ENCODE data around the gene SLC7A6.

Gene SLC7A6

GRCh38 chr16:68237243-68238028 lies 26.9 kb upstream of the SLC7A6 start:
- peaks cover 17% of the 10 kb centered on the region for H3K9me3 ChIP-seq (ENCODE audit: low read length)
- peak overlapping the region; percentile 32 for H3K4me3 ChIP-seq (ENCODE audit: low read length)
- H3K36me3 ChIP-seq (ENCODE audit: insufficient read depth, low read length), result no peaks in the 10 kb centered on the region
- H2AFZ ChIP-seq (ENCODE audit: low read depth, low read length), result peak overlapping the region; percentile 65
- H3K27me3 ChIP-seq (ENCODE audit: insufficient read depth, low read length), result no peaks in the 10 kb centered on the region
- peaks cover 8% of the 10 kb centered on the region for H3K4me1 ChIP-seq (ENCODE audit: insufficient read depth, low read length)

- H3K36me3 ChIP-seq (ENCODE audit: insufficient read depth, low read length), result no peaks in the 10 kb centered on the region
- H3K4me1 ChIP-seq (ENCODE audit: insufficient read depth, low read length), result peaks cover 8% of the 10 kb centered on the region
- H2AFZ ChIP-seq (ENCODE audit: low read depth, low read length), result no peak overlapping the region
- H3K27me3 ChIP-seq (ENCODE audit: insufficient read depth, low read length), result no peaks in the 10 kb centered on the region
- no peak overlapping the region for H3K4me3 ChIP-seq (ENCODE audit: low read length)
- H3K9me3 ChIP-seq (ENCODE audit: low read length), result peaks cover 17% of the 10 kb centered on the region
Measured at GRCh38 chr16:68238029-68238345, 26.3 kb upstream of the SLC7A6 start.

DNA sequence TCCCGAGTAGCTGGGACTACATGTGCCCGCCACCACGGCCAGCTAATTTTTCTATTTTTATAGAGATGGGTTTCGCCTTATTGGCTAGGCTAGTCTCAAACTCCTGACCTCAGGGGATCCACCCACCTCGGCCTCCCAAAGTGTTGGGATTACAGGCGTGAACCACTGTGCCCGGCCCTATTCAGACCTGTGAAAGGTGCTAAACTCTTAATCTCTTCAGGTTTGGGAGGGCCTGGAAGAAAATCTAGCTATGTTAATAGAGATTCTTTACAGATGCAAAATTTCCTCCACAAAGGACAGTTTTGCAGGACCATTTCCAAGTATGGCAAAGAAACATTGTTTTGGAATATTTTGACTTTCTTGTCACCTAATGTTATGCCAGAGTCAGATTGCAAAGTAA lies 22.2 kb upstream of the SLC7A6 start:
- Histone ChIP-seq H3K27me3 (ENCODE audit: insufficient read depth, low read length) (no peaks in the 10 kb centered on the region), H2AFZ (ENCODE audit: low read depth, low read length) (no peak overlapping the region), H3K4me1 (ENCODE audit: insufficient read depth, low read length) (peaks cover 13% of the 10 kb centered on the region), H3K4me3 (ENCODE audit: low read length) (no peak overlapping the region), H3K9me3 (ENCODE audit: low read length) (peaks cover 7% of the 10 kb centered on the region), H3K36me3 (ENCODE audit: insufficient read depth, low read length) (no peaks in the 10 kb centered on the region)

DNA sequence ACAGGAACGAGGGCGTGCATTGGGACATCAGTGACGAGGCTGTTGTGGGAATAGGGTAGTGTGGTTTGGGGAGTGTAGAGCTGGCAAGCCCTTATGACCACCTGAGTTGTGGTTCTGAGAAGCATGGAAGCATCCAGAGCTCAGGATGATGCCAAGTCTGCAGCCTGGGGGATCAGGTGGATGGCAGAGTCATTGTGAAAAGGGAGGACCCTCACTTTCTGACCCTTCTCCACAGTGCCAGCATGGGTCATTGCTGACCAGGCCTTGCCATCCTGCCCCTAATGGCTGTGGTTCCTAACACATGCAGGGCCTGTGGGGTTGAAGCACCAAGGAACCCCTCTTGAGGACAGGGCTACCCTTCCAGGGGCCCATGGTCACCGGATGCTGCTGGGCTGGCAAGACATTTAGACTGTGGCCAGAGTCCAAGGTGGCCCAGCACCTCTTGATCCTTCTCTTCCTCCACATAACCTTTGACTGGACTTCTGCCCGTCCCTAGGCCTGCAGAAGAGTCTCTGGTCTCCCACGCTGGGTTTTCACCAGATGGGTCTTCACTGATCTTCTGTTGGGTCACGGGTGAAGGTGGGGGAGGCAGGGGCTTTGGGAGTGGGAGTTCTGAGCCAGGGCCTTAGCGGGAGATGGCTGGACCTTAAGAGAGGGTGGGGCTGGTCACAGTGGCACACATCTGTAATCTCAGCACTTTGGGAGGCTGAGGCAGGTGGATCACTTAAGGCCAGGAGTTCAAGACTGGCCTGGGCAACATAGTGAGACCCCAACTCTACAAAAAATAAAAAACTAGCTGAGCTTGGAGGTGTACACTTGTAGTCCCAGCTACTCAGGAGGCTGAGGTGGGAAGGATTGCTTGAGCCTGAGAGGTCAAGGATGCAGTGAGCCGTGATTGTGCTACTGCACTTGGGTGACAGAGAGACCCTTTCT lies 21.1 kb upstream of the SLC7A6 start:
- Histone ChIP-seq H3K4me1 (ENCODE audit: insufficient read depth, low read length) (peaks cover 11% of the 10 kb centered on the region), H3K4me3 (ENCODE audit: low read length) (no peak overlapping the region), H2AFZ (ENCODE audit: low read depth, low read length) (no peak overlapping the region), H3K9me3 (ENCODE audit: low read length) (peaks cover 3% of the 10 kb centered on the region), H3K36me3 (ENCODE audit: insufficient read depth, low read length) (no peaks in the 10 kb centered on the region), H3K27me3 (ENCODE audit: insufficient read depth, low read length) (no peaks in the 10 kb centered on the region)

- Histone ChIP-seq H3K27me3 (ENCODE audit: insufficient read depth, low read length) (no peaks in the 10 kb centered on the region), H3K4me1 (ENCODE audit: insufficient read depth, low read length) (peaks cover 11% of the 10 kb centered on the region), H3K4me3 (ENCODE audit: low read length) (peak overlapping the region; percentile 94), H2AFZ (ENCODE audit: low read depth, low read length) (peak overlapping the region; percentile 84), H3K9me3 (ENCODE audit: low read length) (peaks cover 3% of the 10 kb centered on the region), H3K36me3 (ENCODE audit: insufficient read depth, low read length) (peaks cover 4% of the 10 kb centered on the region)
Measured at GRCh38 chr16:68244481-68244902, 19.8 kb upstream of the SLC7A6 start.

GRCh38 chr16:68244903-68245853 lies 19.1 kb upstream of the SLC7A6 start, which contains the start of gene PLA2G15:
Gene PLA2G15 (plus strand): TSS chr16:68245373. CDS start chr16:68245427, 54 bp downstream.
- H3K36me3 ChIP-seq (ENCODE audit: insufficient read depth, low read length), result peaks cover 4% of the 10 kb centered on the region
- peak within 1 kb of the TSS; percentile 84 for H2AFZ ChIP-seq (ENCODE audit: low read depth, low read length)
- H3K27me3 ChIP-seq (ENCODE audit: insufficient read depth, low read length), result no peaks in the 10 kb centered on the region
- no peaks in the 10 kb centered on the region for H3K9me3 ChIP-seq (ENCODE audit: low read length)
- H3K4me3 ChIP-seq (ENCODE audit: low read length), result peak within 1 kb of the TSS; percentile 94
- peaks cover 11% of the 10 kb centered on the region for H3K4me1 ChIP-seq (ENCODE audit: insufficient read depth, low read length)

- H3K36me3 ChIP-seq (ENCODE audit: insufficient read depth, low read length), result peaks cover 4% of the 10 kb centered on the region
- H3K4me3 ChIP-seq (ENCODE audit: low read length), result peak overlapping the region; percentile 94
- peaks cover 11% of the 10 kb centered on the region for H3K4me1 ChIP-seq (ENCODE audit: insufficient read depth, low read length)
- no peaks in the 10 kb centered on the region for H3K9me3 ChIP-seq (ENCODE audit: low read length)
- H2AFZ ChIP-seq (ENCODE audit: low read depth, low read length), result no peak overlapping the region
- H3K27me3 ChIP-seq (ENCODE audit: insufficient read depth, low read length), result no peaks in the 10 kb centered on the region
Measured at GRCh38 chr16:68246121-68246520, 18.2 kb upstream of the SLC7A6 start.

DNA sequence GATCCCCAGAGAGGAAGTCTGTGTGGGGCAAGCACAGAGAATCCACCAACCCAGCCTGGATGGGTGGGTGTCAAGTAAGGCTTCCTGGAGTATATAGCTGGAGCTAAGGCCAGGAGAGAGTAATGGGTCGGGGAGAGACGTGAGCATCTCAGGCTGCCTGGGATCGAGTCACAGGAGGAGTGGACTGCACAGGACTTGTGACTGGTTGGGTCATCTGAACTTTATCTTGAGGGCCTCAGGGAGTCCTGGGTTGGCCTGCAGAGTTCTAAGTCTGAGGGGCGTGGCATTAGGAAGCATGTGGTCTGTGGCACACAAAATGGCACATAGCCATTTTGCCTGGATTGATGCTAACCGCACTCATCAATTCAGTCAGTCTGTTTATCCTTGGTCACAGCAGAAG lies 17.7 kb upstream of the SLC7A6 start:
- Histone ChIP-seq H2AFZ (ENCODE audit: low read depth, low read length) (no peak overlapping the region), H3K4me3 (ENCODE audit: low read length) (no peak overlapping the region), H3K36me3 (ENCODE audit: insufficient read depth, low read length) (peaks cover 4% of the 10 kb centered on the region), H3K9me3 (ENCODE audit: low read length) (no peaks in the 10 kb centered on the region), H3K27me3 (ENCODE audit: insufficient read depth, low read length) (no peaks in the 10 kb centered on the region), H3K4me1 (ENCODE audit: insufficient read depth, low read length) (peaks cover 11% of the 10 kb centered on the region)

DNA sequence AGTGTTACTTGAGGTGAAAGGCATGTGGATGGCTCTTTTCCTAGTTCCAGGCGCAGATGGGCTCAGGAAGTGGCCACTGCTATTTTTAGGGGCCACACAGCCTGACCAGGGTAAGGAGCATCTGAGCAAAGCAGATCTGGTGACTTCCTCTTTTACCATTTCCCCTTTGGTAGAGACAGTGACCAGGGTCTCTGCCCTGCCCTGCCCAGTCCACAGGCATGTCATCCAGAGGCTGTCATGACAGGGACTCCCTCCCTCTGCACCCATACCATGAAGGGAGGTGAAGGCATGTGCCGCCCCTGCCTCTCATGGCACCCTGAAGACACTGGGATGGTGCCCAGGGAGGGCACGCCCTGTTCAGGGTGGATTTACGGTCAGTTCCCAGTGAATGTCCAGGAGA lies 16.9 kb upstream of the SLC7A6 start:
- no peaks in the 10 kb centered on the region for H3K27me3 ChIP-seq (ENCODE audit: insufficient read depth, low read length)
- peaks cover 11% of the 10 kb centered on the region for H3K4me1 ChIP-seq (ENCODE audit: insufficient read depth, low read length)
- peaks cover 4% of the 10 kb centered on the region for H3K36me3 ChIP-seq (ENCODE audit: insufficient read depth, low read length)
- H3K9me3 ChIP-seq (ENCODE audit: low read length), result no peaks in the 10 kb centered on the region
- H3K4me3 ChIP-seq (ENCODE audit: low read length), result no peak overlapping the region
- no peak overlapping the region for H2AFZ ChIP-seq (ENCODE audit: low read depth, low read length)

- Histone ChIP-seq H2AFZ (ENCODE audit: low read depth, low read length) (no peak overlapping the region), H3K4me1 (ENCODE audit: insufficient read depth, low read length) (peaks cover 11% of the 10 kb centered on the region), H3K27me3 (ENCODE audit: insufficient read depth, low read length) (no peaks in the 10 kb centered on the region), H3K9me3 (ENCODE audit: low read length) (no peaks in the 10 kb centered on the region), H3K4me3 (ENCODE audit: low read length) (no peak overlapping the region), H3K36me3 (ENCODE audit: insufficient read depth, low read length) (peaks cover 5% of the 10 kb centered on the region)
Measured at GRCh38 chr16:68247932-68248331, 16.4 kb upstream of the SLC7A6 start.

DNA sequence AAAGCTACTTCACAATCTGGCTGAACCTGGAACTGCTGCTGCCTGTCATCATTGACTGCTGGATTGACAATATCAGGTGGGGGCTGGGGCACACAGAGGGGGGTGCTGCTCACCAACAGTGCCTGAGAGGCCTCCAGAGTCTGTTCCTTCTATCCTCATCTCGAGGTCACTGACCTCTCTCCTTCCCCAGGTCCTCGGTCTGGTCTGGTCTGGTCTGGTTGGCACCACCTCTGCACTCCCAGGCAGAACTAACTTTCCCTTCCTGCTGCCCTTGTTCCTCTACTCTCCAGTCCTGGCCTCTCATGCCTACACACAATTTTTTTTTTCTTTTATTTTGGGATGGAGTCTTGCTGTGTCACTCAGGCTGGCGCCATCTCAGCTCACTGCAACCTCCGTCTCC lies 15.0 kb upstream of the SLC7A6 start:
- Histone ChIP-seq H3K4me3 (ENCODE audit: low read length) (no peak overlapping the region), H3K27me3 (ENCODE audit: insufficient read depth, low read length) (no peaks in the 10 kb centered on the region), H3K4me1 (ENCODE audit: insufficient read depth, low read length) (peaks cover 8% of the 10 kb centered on the region), H3K36me3 (ENCODE audit: insufficient read depth, low read length) (peaks cover 11% of the 10 kb centered on the region), H3K9me3 (ENCODE audit: low read length) (no peaks in the 10 kb centered on the region), H2AFZ (ENCODE audit: low read depth, low read length) (no peak overlapping the region)

- H2AFZ ChIP-seq (ENCODE audit: low read depth, low read length), result no peak overlapping the region
- peaks cover 23% of the 10 kb centered on the region for H3K36me3 ChIP-seq (ENCODE audit: insufficient read depth, low read length)
- H3K9me3 ChIP-seq (ENCODE audit: low read length), result no peaks in the 10 kb centered on the region
Measured at GRCh38 chr16:68250951-68251350, 13.4 kb upstream of the SLC7A6 start.

More at GRCh38 chr16:68250951-68251350, 13.4 kb upstream of the SLC7A6 start:
- no peak overlapping the region for H3K4me3 ChIP-seq (ENCODE audit: low read length)
- peaks cover 3% of the 10 kb centered on the region for H3K4me1 ChIP-seq (ENCODE audit: insufficient read depth, low read length)
- H3K27me3 ChIP-seq (ENCODE audit: insufficient read depth, low read length), result no peaks in the 10 kb centered on the region

All from neuron (in vitro differentiated cells).